HG02973 (cell line): ENCODE measurements around the gene SPPL2A.

ENCODE experiments used
- ATAC-seq: cut with Tn5 transposase; IDR thresholded peaks from one replicate; pipeline ENCODE4 v1.9.1; 2021; ENCODE audit warnings: moderate library complexity; ENCODE audit not compliant: unreplicated experiment

SPPL2A gene

DNA sequence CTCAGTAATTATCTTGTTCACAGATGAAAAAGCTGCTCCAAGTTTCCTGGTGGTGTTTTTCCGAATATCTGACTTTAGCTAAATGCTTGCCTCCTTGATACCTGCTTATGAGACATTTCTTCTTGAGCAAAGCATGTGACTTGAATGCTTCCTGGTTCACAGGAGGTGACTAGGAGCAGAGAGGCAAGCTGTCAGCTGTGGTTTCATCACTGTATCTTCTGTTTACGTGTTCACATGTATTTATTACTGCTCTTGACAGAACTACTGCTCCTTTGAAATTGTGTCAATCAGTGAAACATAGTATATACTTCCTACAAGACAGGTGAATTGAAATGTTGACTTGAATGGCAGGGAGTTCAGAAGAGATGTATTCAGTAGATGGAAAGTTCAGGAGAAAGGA lies 8.9 kb upstream of the SPPL2A start:
- no peak for ATAC-seq

DNA sequence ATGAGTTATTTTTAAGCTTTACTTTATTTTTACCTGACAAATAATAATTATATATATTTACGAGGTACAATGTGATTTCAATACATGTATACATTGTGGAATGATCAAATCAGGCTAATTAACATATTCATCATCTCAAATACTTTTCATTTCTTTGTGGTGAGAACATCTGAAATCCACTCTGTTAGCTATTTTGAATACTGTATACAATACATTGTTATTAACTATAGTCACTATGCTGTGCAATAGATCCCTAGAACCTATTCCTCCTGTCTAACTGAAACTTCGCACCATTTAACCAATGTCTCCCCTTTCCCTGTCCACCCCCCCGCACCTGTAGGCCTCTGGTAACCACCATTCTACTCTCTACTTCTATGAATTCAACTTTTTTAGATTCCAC lies 7.9 kb upstream of the SPPL2A start:
- no peak for ATAC-seq

DNA sequence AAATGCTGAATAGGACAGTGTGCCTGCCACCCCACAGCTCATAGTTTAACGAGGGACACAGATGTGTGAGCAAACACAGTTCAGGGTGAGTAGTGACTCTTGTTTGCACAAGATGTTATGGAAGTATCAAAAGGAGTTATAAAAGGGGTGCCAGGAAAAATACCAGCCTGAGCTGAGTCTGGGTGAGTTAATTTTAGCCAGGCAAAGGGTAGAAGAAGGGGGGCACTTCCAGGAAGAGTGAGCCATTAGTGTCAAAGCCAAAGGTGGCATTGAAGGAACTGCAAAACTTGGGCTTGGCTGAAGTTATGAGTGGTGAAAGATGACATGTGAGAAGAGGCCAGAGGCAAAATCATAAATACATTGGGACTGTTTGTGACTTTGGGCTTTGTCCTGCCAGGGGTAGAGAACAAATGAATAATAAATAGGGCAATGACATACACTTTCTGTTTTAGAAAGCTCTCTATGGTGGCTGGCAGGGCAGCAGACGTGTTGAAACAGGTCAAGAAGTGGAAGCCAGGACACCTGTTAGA lies 1.9 kb upstream of the SPPL2A start:
- ATAC-seq, result no peak

DNA sequence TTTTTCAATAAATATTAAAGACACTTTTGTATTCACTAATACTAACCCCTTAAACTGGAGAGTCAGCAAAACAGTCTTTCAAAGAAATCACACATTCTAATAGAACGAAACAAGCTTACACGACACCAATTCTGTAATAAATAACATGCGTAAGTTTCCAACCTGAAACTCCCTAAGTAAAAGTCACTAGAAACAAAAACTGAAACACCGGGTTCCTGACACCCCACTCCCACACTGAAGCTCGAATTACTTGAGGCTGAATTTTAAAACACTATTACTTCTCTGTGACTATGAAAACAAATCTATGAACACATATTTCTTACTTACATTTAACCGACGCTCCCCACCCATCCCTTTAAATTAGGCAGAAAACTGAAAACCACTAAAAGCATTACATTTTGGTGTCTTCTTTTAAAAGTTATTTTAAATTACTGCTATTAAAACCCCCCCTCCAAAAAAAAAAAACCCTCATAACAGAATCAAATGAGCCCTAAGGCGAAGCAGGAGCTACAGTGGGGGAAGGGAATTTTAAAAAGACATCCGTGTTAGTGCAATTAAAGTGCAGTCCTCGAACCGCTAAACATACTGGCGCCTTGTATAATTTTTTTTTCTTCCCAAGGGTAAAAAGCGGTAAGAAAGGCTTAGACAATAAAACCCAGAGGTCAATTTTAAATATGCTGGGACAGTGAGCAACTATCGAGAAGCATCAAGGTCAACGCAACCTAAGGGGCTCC lies 878 bp downstream of the SPPL2A start:
- ATAC-seq, result peak; percentile 36

DNA sequence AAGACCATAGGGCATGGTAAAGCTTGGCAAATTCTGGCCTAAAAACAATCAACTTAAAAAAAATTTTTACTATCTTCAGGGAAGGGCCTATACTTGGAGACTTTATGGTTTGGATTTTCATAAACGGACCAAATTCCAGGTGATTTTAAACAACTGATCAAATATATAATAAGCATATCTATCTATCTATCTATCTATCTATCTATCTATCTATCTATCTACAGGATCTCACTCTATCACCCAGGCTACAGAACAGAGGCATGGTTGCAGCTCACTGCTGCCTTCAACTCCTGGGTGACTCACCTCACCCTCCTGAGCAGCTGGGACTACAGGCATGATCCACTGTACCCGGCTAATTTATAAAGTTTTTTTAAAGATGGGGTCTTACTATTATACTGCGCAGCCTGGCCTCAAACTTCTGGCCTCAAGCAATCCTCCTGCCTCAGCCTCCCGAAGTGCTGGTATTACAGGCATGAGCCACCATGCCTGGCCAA lies 6.7 kb downstream of the SPPL2A start:
- ATAC-seq, result no peak

DNA sequence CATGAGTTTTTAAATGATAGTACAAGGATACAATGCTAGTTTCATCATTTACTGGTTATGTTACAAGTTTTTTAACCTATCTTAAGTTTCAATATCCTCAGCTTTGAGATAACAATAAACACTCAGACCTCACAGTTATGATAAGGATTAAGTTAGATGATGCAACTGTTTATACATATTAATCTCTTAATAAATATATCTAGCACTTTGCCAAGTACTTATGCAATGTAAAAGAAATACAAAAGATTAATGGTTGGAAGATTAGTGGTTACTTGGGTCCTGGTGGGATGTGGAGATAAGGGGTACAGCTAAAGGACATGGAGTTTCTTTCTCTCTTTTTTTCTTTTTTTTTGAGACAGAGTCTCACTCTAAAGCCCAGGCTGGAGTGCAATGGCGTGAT lies 12.0 kb downstream of the SPPL2A start:
- ATAC-seq, result no peak

DNA sequence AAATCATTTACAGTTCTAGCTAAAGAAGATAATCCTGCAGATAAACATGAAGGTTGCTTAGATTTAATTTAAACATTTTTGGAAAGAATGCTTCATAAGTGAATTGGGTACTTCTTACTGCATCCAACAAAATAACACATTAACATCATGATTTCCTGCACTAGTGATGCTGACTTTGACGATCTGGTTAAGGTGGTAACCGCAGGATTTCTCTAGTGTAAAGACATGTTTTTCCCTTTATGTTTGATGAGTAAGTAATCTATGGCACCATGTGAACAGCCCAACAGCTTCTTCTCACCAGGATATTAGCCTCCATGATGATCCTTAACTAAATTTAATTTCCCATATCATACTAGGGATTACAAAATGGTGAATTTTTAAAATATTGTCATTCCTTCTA lies 14.1 kb downstream of the SPPL2A start:
- no peak for ATAC-seq

DNA sequence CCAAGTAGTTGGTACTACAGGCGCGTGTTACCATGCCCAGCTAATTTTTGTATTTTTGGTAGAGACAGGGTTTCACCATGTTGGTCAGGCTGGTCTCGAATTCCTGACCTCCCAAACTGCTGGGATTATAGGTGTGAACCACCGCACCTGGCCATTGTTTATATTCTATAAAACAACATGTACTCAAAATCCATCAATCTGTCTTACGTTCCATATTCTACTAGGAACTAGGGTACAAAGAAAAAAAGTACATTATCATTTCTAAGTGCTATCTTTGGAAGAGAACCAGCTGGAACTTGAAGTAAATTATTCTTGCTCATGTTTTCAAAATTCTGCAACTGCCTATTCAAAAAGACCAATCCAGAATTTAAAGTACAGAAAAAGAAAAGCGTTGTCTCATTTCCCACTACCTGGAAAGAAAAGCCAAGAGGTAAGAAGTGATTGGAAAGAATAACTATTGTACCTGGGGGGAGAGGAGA lies 15.2 kb downstream of the SPPL2A start:
- ATAC-seq, result no peak

DNA sequence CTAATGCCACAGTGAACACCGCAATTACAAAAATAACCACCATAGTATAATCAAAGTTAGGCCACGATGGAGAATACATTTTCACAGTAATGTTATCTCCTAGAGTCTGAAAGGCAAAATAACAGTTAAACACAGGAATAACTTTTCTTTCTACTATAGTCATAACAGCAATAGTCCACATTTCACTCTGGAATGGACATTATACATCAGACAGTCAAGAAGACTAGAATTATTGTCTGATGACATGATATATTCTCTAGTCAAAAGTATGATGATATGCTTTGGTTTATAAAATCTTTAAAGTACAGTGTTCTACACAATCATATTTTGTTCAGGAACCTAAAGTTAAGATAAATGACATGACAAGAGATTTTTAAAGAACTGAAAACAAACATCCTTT lies 18.0 kb downstream of the SPPL2A start:
- ATAC-seq, result no peak

DNA sequence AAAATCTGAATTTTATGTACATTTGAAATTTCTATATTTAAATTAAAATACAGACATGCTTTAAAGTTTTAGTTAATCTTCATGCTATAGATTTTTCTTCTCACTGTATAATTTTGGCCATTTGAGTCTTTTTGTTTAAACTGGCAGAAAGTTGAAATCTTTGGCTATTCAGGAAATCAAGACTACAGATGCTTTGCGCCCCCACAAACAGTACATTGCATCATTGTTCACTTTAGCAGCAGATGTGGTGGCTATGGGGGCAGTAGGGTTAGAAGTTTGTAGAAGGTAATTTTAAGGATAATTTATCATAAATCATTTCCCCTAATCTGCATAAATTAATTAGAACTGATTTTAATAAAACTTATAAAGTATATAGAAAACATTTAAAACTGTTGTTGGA lies 20.9 kb downstream of the SPPL2A start:
- no peak for ATAC-seq

DNA sequence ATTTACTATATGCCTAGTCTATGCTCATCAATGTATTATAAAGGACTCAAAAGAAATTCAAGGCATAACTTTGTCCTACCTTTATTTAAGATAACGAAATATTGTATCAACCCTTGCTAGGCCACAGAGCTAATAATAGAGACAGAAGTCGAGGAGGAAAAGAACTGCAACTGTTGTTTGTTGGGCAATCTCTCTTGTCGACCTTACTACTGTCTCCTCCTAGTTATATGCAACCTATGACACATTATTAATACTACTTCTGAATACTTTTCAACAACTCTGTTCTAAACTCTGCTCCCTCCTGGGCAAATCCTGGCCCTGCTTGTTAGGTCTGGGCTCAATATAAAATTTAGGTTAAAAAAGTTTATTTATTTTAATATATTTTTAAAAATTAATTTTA lies 24.6 kb downstream of the SPPL2A start:
- no peak for ATAC-seq

DNA sequence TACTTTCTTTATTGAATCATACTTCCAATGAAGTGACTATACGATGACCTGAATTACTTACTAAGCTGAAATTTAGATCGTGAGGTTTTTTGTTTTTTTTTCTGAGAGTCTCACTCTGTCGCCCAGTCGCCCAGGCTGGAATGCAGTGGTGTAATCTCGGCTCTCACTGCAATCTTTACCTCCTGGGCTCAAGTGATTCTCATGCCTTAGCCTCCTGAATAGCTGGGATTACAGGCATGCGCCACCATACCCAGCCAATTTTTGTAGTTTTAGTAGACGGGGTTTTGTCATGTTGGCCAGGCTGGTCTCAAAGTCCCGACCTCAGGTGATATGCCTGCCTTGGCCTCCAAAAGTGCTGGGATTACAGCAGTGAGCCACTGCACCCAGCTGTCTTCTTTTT lies 28.7 kb downstream of the SPPL2A start:
- no peak for ATAC-seq

DNA sequence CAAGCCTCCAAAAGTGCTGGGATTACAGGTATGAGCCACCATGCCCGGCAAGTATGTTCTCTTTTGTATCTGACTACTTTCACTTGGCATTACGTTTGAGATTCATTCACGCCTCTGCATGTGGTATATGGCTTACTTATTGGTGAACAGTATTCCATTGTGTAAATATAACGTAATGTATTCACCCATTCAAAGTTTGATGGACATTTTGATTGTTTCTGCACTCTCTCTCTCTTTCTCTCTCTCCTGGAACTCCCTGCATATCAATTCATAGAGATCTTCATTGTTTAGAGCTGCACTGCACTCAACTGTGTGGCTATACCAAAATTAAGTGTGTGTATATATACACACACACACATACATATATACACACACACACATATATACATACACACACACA lies 30.4 kb downstream of the SPPL2A start:
- no peak for ATAC-seq

DNA sequence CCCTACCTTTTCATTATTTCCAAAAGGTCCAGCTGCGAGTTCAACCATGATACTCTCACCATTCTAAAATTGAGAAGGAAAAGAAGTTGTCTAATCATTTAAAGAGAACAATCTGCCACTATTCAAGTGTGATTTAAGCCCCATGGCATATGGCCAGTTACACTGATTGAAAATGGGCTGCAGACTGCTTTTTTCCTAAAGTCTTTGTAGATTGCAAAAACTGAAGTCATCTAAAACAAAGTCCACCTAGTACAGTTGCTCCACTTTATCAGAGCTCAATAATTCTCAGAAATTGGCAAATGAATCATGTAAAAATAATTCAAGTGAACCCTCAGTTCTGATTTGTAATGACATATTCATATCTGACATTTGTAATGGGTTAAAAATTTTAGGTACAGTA lies 39.2 kb downstream of the SPPL2A start:
- no peak for ATAC-seq

DNA sequence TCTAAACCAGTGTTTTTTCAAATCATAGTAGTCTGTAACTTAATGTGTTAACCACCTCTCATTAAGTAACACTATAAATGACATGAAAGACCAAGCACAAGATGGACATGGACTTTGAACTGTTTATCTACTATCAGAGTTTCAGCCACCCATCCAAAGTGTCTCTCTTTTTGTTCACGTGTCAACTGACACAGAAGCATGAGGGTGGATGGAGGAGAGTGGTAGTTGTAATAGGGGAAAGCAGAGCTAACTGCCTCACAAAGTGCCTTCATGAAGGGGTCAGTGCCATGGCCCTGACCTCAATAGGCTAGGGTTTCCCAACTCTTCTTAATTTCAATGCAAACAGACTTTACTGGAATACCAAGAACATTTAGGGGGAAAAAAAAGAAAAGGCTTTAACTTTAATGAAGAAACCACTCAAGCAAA lies 46.8 kb downstream of the SPPL2A start:
- no peak for ATAC-seq

DNA sequence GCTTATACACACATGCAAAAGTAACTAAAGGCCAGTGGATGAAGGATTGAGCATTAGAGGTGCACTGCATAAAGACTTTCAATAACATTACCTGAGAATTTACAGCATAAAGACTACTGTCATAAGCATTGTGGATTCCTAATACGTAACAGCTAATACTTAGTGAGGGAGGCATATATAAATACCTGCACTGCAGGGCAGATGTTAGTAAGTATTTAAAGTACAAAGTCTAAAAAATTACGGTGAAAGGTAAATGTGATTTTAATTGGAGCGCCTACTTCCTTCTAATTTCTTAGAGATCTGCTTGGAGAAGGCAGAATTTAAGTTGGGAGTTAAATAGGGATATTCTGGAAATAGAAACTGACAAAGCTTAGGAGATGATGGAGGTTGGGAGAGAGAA lies 53.5 kb downstream of the SPPL2A start:
- no peak for ATAC-seq

DNA sequence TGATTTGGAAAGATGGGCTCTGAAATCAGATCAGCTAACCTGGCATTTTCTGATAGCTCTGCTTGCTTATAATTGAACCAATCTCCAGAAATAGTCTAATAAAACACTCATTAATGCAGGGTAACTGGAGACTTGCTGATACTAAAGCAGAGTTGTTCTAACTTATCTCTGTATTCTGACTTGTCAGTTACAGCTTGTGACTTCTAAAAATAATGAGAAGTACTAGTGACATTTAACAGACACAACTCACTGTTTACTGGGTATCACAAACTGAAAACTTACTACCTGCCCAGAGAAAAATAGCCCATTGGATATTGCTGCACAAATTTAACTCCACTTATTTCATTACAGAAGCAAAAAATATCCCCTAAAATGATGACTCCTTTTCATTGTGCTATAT lies 54.9 kb downstream of the SPPL2A start:
- ATAC-seq, result no peak

DNA sequence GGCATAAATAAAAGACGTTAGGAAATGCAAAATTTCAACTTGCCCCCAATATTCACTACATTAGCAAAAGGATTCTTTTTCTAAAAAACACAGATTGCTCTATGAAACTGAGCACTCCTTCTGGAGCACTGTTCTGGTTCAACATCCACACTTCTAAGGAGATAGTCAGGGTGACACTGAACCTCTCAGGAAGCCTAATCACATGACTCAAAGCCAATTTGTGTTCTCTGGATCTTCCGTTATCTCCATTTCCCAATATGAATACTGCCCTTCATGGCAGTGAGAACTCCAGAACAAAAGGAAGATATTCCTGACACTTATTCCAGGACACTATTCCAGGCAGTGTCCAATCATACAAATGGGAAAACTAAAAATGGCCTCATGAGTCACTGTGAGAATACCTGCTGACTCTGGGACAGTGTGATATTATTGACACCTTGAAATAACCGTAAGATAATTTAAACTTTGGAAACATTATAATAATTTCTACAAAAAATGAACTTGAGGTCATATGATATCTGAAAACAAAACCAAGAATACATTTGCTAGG lies 57.6 kb downstream of the SPPL2A start:
- ATAC-seq, result no peak

DNA sequence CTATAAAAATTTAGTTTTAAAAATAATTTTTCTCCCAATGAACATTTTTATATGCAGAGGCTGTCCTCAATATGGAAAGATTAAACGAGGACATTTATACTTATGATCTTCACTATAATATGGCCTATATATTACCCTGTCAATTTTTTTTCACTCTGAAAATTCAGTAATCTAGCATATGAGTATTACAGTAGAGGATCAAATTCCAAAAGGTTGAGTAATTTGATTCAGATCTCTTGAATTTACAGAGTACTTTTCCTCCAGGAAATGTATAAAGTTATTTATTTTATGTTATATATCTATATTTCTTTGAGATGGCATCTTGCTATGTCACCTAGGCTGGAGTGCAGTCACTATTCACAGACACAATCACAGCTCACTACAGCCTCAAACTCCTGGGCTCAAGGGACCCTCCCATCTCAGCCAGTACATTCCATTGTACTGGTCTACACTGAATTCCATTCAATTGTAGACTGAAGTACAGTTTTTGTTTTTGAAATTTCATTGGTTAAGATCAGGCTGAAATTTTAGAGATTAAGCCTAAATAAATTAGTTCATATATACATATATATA lies 62.7 kb downstream of the SPPL2A start:
- no peak for ATAC-seq

DNA sequence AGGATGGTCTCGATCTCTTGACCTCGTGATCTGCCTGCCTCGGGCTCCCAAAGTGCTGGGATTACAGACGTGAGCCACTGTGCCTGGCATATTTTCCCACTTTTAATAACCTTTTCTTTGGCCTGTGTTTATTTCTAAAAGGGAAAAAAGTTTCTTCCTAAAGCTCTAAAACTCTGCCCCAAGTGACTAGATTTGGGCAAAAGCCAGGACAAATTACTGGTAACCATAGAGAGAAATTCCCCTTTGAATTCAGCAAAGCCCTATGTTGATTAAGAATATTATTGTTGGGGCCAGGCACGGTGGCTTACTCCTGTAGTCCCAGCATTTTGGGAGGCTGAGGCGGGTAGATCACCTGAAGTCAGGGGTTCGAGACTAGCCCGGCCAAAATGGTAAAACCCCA lies 67.4 kb downstream of the SPPL2A start:
- ATAC-seq, result no peak

DNA sequence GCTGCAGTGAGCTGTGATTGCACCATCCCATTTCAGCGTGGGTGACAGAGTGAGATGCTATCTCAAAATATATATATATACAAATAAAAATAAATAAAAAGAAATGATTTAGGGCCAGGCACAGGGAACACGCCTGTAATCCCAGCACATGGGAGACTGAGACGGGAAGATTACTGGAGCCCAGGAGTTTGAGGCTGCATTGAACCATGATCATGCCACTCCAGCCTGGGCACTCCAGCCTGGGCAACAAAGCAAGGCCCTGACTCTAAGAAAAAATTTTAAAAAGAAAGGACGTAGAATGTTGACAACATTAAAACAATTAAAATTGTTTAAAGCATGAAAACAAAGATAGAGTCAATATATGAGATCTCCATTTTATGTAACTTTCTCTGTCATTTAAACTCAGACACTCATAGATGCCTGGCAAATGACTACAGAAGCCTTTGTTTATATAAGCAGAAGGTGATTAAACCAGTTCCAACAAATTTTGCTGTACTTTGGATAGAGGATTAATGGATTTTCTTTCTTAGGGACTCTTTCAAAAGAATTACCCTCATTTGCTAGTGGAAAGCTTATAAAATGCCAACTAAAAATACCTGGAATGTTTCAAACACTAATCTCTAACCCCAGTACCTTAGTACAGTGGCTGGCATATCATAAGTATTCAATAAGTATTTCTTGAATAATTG lies 68.3 kb downstream of the SPPL2A start:
- ATAC-seq, result no peak
